MM.1S (cell line): ENCODE data around the gene MYL2.

Experiments used
- DNase-seq: peaks from one replicate; pipeline ENCODE4 v3.0.0-alpha.2; 2015
- H2AFZ ChIP-seq: fragments of 300-600 bp; sonication (generic); 2 replicates; pipeline ENCODE4 v1.6.0; 2016; ENCODE audit warnings: antibody characterized with exemption, low read length
- H3F3A ChIP-seq: fragments of 300-600 bp; sonication (generic); 2 replicates; pipeline ENCODE4 v1.6.1; 2016; ENCODE audit warnings: mild to moderate bottlenecking, antibody characterized with exemption, low read length, moderate library complexity, mixed read lengths; ENCODE audit not compliant: insufficient read depth
- H3K27ac ChIP-seq: fragments of 300-600 bp; sonication (generic); 2 replicates; pipeline ENCODE4 v1.5.1; 2016; ENCODE audit warnings: mild to moderate bottlenecking, low read length
- H3K27me3 ChIP-seq: fragments of 300-600 bp; sonication (generic); replicated peaks from 2 replicates; pipeline ENCODE4 v1.6.0; 2016; ENCODE audit warnings: low read length; ENCODE audit not compliant: insufficient read depth
- H3K36me3 ChIP-seq: fragments of 300-600 bp; sonication (generic); replicated peaks from 2 replicates; pipeline ENCODE4 v1.6.1; 2016; ENCODE audit warnings: mild to moderate bottlenecking, low read length, mixed read lengths; ENCODE audit not compliant: insufficient read depth
- H3K4me1 ChIP-seq: fragments of 300-600 bp; sonication (generic); 2 replicates; pipeline ENCODE4 v1.6.1; 2016; ENCODE audit warnings: low read length, mixed read lengths
- H3K4me2 ChIP-seq: fragments of 300-600 bp; sonication (generic); 2 replicates; pipeline ENCODE4 v1.6.0; 2016; ENCODE audit warnings: low read depth, low read length
- H3K4me3 ChIP-seq: fragments of 300-600 bp; sonication (generic); 2 replicates; pipeline ENCODE4 v1.5.1; 2016; ENCODE audit warnings: low read length, mixed read lengths
- H3K79me2 ChIP-seq: fragments of 300-600 bp; sonication (generic); 2 replicates; pipeline ENCODE4 v1.6.1; 2016; ENCODE audit warnings: mixed run types, low read length, mixed read lengths
- H3K9ac ChIP-seq: fragments of 300-600 bp; sonication (generic); 2 replicates; pipeline ENCODE4 v1.6.1; 2016; ENCODE audit warnings: low read length, mixed read lengths
- H3K9me2 ChIP-seq: fragments of 300-600 bp; sonication (generic); replicated peaks from 2 replicates; pipeline ENCODE4 v1.6.1; 2016; ENCODE audit warnings: mild to moderate bottlenecking, low read length, mixed read lengths; ENCODE audit not compliant: insufficient read depth
- H3K9me3 ChIP-seq: fragments of 300-600 bp; sonication (generic); replicated peaks from 2 replicates; pipeline ENCODE4 v1.6.1; 2016; ENCODE audit warnings: mild to moderate bottlenecking, low read length, mixed read lengths; ENCODE audit not compliant: insufficient read depth
- H4K20me1 ChIP-seq: fragments of 300-600 bp; sonication (generic); 2 replicates; pipeline ENCODE4 v1.6.1; 2016; ENCODE audit warnings: mild to moderate bottlenecking, low read length, moderate library complexity, mixed read lengths; ENCODE audit not compliant: insufficient read depth
- EZH2 ChIP-seq: fragments of 300-600 bp; sonication (generic); optimal IDR thresholded peaks from 2 replicates; pipeline ENCODE3; 2017; ENCODE audit warnings: low read depth, mild to moderate bottlenecking, antibody characterized with exemption, low read length, mixed read lengths
- EZH2phosphoT487 ChIP-seq: fragments of 300-600 bp; sonication (generic); IDR thresholded peaks from 2 replicates; pipeline ENCODE4 v1.6.1; 2018; ENCODE audit warnings: antibody characterized with exemption, low read length
- TF ChIP-seq, protein P1 (sequence below): fragments of 300-600 bp; sonication (generic); IDR thresholded peaks from 2 replicates; pipeline ENCODE4 v1.5.1; 2016; ENCODE audit warnings: antibody characterized with exemption, low read length, mixed read lengths

Gene MYL2

DNA sequence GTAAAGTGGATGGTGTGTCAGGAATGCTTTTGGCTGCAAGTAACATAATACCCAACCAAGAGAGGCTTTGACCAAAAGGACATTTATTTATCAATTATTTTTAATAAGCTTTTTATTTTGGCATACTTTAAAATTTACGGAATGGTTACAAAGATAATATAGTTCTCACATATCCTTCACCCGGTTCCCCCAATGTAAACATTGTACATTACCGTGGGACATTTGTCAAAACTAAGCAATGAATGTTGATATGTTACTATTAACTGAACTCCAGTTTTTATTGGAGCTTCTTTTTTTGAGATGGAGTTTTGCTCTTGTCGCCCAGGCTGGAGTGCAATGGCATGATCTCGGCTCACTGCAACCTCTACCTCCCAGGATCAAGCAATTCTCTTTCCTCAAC, 50.6 kb downstream of the MYL2 start:
- no peak overlapping the region for H3K4me3 ChIP-seq
- no peaks in the 10 kb centered on the region for H3K9me3 ChIP-seq
- no peaks in the 10 kb centered on the region for H3K27me3 ChIP-seq
- no peaks in the 10 kb centered on the region for H3K4me1 ChIP-seq
- H3K9me2 ChIP-seq, result no peaks in the 10 kb centered on the region
- no peaks in the 10 kb centered on the region for H3K79me2 ChIP-seq
- no peak for DNase-seq
- H3K9ac ChIP-seq, result no peak overlapping the region
- no peak for TF ChIP-seq EZH2phosphoT487
- H2AFZ ChIP-seq, result no peak overlapping the region
- H3K36me3 ChIP-seq, result no peaks in the 10 kb centered on the region
- H4K20me1 ChIP-seq, result no peaks in the 10 kb centered on the region
- no peak overlapping the region for H3K4me2 ChIP-seq
- H3K27ac ChIP-seq, result no peak overlapping the region
- H3F3A ChIP-seq, result no peaks in the 10 kb centered on the region

DNA sequence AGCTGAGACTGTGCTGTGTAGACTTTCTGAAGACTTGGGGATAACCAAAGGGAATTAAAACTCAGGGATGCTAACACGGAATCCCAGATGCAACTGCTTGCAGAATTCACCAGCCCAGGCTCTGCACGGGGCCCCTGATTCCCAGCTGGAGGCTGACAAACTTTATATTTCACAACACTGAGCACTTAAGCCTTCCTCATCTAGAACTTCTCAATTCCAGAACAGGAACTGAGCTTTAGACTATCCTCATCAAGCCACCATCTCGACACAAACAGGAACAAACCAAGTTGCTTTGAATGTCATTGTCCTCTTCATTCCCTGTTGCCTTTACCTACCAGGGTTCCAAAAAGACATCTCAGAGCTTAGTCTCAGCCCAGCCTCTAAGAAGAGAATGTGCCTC, 51.4 kb downstream of the MYL2 start:
- Histone ChIP-seq H3K9me3 (no peaks in the 10 kb centered on the region), H3K4me2 (no peak overlapping the region), H3K9me2 (no peaks in the 10 kb centered on the region), H3K27me3 (no peaks in the 10 kb centered on the region), H4K20me1 (no peaks in the 10 kb centered on the region), H3K36me3 (no peaks in the 10 kb centered on the region), H3K9ac (no peak overlapping the region), H3K4me1 (no peaks in the 10 kb centered on the region), H3K79me2 (no peaks in the 10 kb centered on the region), H2AFZ (no peak overlapping the region), H3F3A (no peaks in the 10 kb centered on the region), H3K27ac (no peak overlapping the region), H3K4me3 (no peak overlapping the region)
- no peak for TF ChIP-seq EZH2
- TF ChIP-seq, protein P1, sequence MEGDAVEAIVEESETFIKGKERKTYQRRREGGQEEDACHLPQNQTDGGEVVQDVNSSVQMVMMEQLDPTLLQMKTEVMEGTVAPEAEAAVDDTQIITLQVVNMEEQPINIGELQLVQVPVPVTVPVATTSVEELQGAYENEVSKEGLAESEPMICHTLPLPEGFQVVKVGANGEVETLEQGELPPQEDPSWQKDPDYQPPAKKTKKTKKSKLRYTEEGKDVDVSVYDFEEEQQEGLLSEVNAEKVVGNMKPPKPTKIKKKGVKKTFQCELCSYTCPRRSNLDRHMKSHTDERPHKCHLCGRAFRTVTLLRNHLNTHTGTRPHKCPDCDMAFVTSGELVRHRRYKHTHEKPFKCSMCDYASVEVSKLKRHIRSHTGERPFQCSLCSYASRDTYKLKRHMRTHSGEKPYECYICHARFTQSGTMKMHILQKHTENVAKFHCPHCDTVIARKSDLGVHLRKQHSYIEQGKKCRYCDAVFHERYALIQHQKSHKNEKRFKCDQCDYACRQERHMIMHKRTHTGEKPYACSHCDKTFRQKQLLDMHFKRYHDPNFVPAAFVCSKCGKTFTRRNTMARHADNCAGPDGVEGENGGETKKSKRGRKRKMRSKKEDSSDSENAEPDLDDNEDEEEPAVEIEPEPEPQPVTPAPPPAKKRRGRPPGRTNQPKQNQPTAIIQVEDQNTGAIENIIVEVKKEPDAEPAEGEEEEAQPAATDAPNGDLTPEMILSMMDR, result no peak
- no peak for TF ChIP-seq EZH2phosphoT487
- DNase-seq, result no peak

DNA sequence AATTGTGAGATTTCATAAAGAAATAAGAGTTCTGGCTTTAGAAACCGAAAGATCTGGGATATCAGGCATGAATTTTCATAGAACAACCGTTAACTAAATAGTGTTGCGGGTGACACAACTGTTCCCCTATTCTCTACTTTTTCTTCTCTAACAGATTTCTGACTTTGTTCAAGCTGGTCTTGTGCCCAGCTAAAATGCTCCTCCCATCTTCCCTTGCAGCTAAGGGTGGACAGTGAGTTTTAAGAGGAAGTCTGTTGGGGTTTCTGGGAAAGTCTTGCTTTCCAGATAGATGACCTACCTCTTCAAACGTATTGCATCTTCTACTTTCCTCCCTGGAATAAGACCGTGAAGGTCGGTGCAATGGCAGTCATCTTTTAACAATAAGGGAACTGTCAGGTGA, 54.9 kb downstream of the MYL2 start:
- Histone ChIP-seq H2AFZ (no peak overlapping the region), H3K36me3 (no peaks in the 10 kb centered on the region), H3K9me2 (no peaks in the 10 kb centered on the region), H3K4me1 (no peaks in the 10 kb centered on the region), H3K4me3 (no peak overlapping the region), H3K4me2 (no peak overlapping the region), H3K27ac (no peak overlapping the region), H4K20me1 (no peaks in the 10 kb centered on the region), H3K9me3 (no peaks in the 10 kb centered on the region), H3F3A (no peaks in the 10 kb centered on the region), H3K27me3 (no peaks in the 10 kb centered on the region), H3K9ac (no peak overlapping the region), H3K79me2 (no peaks in the 10 kb centered on the region)
- no peak for DNase-seq
- TF ChIP-seq EZH2, result no peak
- no peak for TF ChIP-seq EZH2phosphoT487
- TF ChIP-seq, protein P1, result no peak

DNA sequence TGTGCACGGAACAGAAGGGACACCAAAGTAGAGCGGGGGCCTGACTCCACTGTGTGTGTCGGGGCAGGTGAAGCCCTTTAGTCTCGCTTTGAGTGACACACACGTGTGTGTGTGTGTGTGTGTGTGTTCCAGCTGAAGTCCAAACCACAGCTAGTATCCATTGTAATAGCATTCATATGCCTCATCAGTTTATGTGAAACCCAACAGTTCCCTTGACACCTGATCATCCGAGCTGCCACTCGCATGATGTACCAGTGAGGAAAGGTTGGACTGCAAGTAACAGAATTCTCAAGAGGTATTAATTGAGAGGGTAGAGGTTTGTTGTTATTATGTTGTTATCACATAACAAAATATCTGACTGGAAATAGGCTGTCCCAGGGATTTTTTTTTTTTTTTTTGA, 57.2 kb downstream of the MYL2 start:
- no peaks in the 10 kb centered on the region for H3F3A ChIP-seq
- no peak overlapping the region for H3K4me3 ChIP-seq
- no peak overlapping the region for H3K27ac ChIP-seq
- no peak overlapping the region for H3K9ac ChIP-seq
- no peaks in the 10 kb centered on the region for H4K20me1 ChIP-seq
- no peaks in the 10 kb centered on the region for H3K9me3 ChIP-seq
- no peak overlapping the region for H3K4me2 ChIP-seq
- H3K36me3 ChIP-seq, result no peaks in the 10 kb centered on the region
- no peak for DNase-seq
- no peaks in the 10 kb centered on the region for H3K79me2 ChIP-seq
- H3K4me1 ChIP-seq, result no peaks in the 10 kb centered on the region
- no peaks in the 10 kb centered on the region for H3K27me3 ChIP-seq
- no peak overlapping the region for H2AFZ ChIP-seq
- H3K9me2 ChIP-seq, result no peaks in the 10 kb centered on the region
- TF ChIP-seq, protein P1, result no peak
- TF ChIP-seq EZH2 (no peak), EZH2phosphoT487 (no peak)
